ENCODE results near the gene KLF2. TPM values are rescaled to one million over a fixed set of nuclear protein-coding genes. Genes with fewer than 3 reads are reported as not detected.

KLF2 gene
- total RNA-seq, 1 experiment from 2014 or later: 0.22 TPM

GRCh38 chr19:16327911-16328823, 3.5 kb downstream of the KLF2 start:
- H4K20me1 ChIP-seq (ENCODE audit: insufficient read depth, low read depth, low read length): peaks cover 10% of the 10 kb centered on the region; the same call in 1 of the 2 replicates
- DNase-seq: peak; percentile 67
- H3K36me3 ChIP-seq (ENCODE audit: insufficient read depth, low read length): no peaks in the 10 kb centered on the region
- no peaks in the 10 kb centered on the region for H3K79me2 ChIP-seq (ENCODE audit: low read length)
- no peaks in the 10 kb centered on the region for H3K9me3 ChIP-seq (ENCODE audit: low read length)
- H3K9me2 ChIP-seq (replicated peaks; ENCODE audit: insufficient read depth, low read length): no peaks in the 10 kb centered on the region
- peak overlapping the region; percentile 48 for H3K4me2 ChIP-seq (ENCODE audit: low read depth, low read length, poor library complexity, severe bottlenecking)
- H3K27ac ChIP-seq (ENCODE audit: low read length): no peak overlapping the region
- H3K27me3 ChIP-seq (ENCODE audit: low read length): no peaks in the 10 kb centered on the region
- H2AFZ ChIP-seq (ENCODE audit: low read length): no peak overlapping the region
- peaks cover 33% of the 10 kb centered on the region for H3K4me1 ChIP-seq (ENCODE audit: low read length)
- no peak overlapping the region for H3K9ac ChIP-seq (ENCODE audit: low read length)
- H3K4me3 ChIP-seq (ENCODE audit: low read length): peak overlapping the region; percentile 22; the same call in 1 of the 2 replicates

DNA sequence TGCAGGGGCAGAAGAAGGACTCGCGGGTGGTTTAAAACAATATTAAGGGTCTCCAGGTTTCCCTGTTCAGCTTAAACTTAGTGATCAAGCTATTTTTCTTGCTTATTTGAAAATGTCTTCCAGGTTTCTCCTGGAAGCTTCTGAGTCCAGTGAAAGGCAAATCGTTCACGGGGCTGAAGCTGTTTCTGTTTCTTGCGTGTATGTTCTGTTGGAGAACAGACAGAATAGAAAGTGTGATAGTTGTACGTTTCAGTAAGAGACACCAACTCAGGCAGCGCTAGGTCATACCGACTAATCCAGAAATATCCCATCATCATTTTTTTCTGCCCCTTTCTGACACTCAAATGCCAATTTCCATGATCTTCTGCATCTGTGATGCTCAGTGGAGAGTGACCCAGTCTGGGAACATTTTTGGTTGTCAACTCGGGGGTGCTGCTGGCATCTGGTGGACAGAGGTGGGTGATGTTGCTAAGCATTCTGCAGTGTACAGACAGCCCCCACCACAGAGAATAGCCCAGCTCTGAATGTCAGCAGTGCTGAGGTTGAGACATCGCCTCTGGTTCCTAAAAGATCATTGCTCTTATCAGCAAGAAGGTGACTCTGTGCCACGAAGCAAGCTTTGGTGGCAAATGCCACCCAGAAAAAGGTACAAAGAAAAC, 4.3 kb downstream of the KLF2 start:
- Histone ChIP-seq H3K4me3 (ENCODE audit: low read length) (no peak overlapping the region; the same call in 1 of the 2 replicates), H3K27ac (ENCODE audit: low read length) (no peak overlapping the region), H3K9ac (ENCODE audit: low read length) (no peak overlapping the region), H3K4me1 (ENCODE audit: low read length) (peaks cover 33% of the 10 kb centered on the region), H3K9me2 (replicated peaks; ENCODE audit: insufficient read depth, low read length) (no peaks in the 10 kb centered on the region), H3K79me2 (ENCODE audit: low read length) (no peaks in the 10 kb centered on the region), H3K4me2 (ENCODE audit: low read depth, low read length, poor library complexity, severe bottlenecking) (peak overlapping the region; percentile 48), H2AFZ (ENCODE audit: low read length) (no peak overlapping the region), H3K36me3 (ENCODE audit: insufficient read depth, low read length) (no peaks in the 10 kb centered on the region), H3K27me3 (ENCODE audit: low read length) (no peaks in the 10 kb centered on the region), H4K20me1 (ENCODE audit: insufficient read depth, low read depth, low read length) (peaks cover 10% of the 10 kb centered on the region; the same call in 1 of the 2 replicates), H3K9me3 (ENCODE audit: low read length) (no peaks in the 10 kb centered on the region)
- no peak for DNase-seq

DNA sequence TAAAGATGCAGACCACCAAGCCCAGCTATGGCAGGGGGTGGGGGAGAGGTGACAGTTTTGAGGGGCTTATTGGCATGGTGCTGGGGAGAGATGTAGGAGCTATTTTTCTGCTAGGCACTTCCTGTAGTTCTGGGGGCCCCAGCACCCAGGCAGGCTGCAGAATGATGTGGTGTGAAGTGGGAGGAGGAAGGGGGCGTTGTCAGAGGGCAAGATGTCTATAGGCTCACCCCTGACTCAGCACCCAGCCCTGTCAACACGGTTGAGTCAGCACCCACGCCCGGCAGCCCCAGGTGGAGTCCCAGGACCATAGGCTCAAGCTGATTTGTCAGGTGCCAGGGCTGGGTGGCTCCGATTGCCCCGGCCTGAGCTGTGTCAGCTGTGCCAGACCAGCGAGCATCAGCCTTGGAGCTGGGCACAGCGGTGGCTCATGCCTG, 5.8 kb downstream of the KLF2 start:
- Histone ChIP-seq H3K4me3 (ENCODE audit: low read length) (no peak overlapping the region), H3K27ac (ENCODE audit: low read length) (no peak overlapping the region), H3K4me2 (ENCODE audit: low read depth, low read length, poor library complexity, severe bottlenecking) (no peak overlapping the region), H2AFZ (ENCODE audit: low read length) (no peak overlapping the region), H3K9me2 (replicated peaks; ENCODE audit: insufficient read depth, low read length) (no peaks in the 10 kb centered on the region), H3K36me3 (ENCODE audit: insufficient read depth, low read length) (no peaks in the 10 kb centered on the region), H3K27me3 (ENCODE audit: low read length) (no peaks in the 10 kb centered on the region), H3K79me2 (ENCODE audit: low read length) (no peaks in the 10 kb centered on the region), H3K9me3 (ENCODE audit: low read length) (no peaks in the 10 kb centered on the region), H4K20me1 (ENCODE audit: insufficient read depth, low read depth, low read length) (peaks cover 10% of the 10 kb centered on the region; the same call in 1 of the 2 replicates), H3K4me1 (ENCODE audit: low read length) (peaks cover 24% of the 10 kb centered on the region), H3K9ac (ENCODE audit: low read length) (no peak overlapping the region)
- peak; percentile 62 for DNase-seq

GRCh38 chr19:16330806-16331690, 6.4 kb downstream of the KLF2 start:
- H4K20me1 ChIP-seq (ENCODE audit: insufficient read depth, low read depth, low read length): peaks cover 10% of the 10 kb centered on the region; the same call in 1 of the 2 replicates
- no peaks in the 10 kb centered on the region for H3K9me2 ChIP-seq (replicated peaks; ENCODE audit: insufficient read depth, low read length)
- no peak for DNase-seq
- no peak overlapping the region for H2AFZ ChIP-seq (ENCODE audit: low read length)
- no peak overlapping the region for H3K4me2 ChIP-seq (ENCODE audit: low read depth, low read length, poor library complexity, severe bottlenecking)
- no peaks in the 10 kb centered on the region for H3K27me3 ChIP-seq (ENCODE audit: low read length)
- H3K36me3 ChIP-seq (ENCODE audit: insufficient read depth, low read length): no peaks in the 10 kb centered on the region
- no peak overlapping the region for H3K27ac ChIP-seq (ENCODE audit: low read length)
- no peak overlapping the region for H3K4me3 ChIP-seq (ENCODE audit: low read length)
- peaks cover 24% of the 10 kb centered on the region for H3K4me1 ChIP-seq (ENCODE audit: low read length)
- no peak overlapping the region for H3K9ac ChIP-seq (ENCODE audit: low read length)
- H3K79me2 ChIP-seq (ENCODE audit: low read length): no peaks in the 10 kb centered on the region
- H3K9me3 ChIP-seq (ENCODE audit: low read length): no peaks in the 10 kb centered on the region

- H3K9ac ChIP-seq (ENCODE audit: low read length): no peak overlapping the region
- H3K9me2 ChIP-seq (replicated peaks; ENCODE audit: insufficient read depth, low read length): no peaks in the 10 kb centered on the region
- H3K4me1 ChIP-seq (ENCODE audit: low read length): peaks cover 9% of the 10 kb centered on the region
- no peak overlapping the region for H3K4me2 ChIP-seq (ENCODE audit: low read depth, low read length, poor library complexity, severe bottlenecking)
- no peak for DNase-seq
- no peak overlapping the region for H2AFZ ChIP-seq (ENCODE audit: low read length)
- H4K20me1 ChIP-seq (ENCODE audit: insufficient read depth, low read depth, low read length): 0 out of 2 replicates have a peak, but pooled peaks cover 2% of the 10 kb centered on the region
- no peaks in the 10 kb centered on the region for H3K79me2 ChIP-seq (ENCODE audit: low read length)
- H3K27ac ChIP-seq (ENCODE audit: low read length): no peak overlapping the region
- no peaks in the 10 kb centered on the region for H3K27me3 ChIP-seq (ENCODE audit: low read length)
- no peak overlapping the region for H3K4me3 ChIP-seq (ENCODE audit: low read length)
- H3K9me3 ChIP-seq (ENCODE audit: low read length): no peaks in the 10 kb centered on the region
- H3K36me3 ChIP-seq (ENCODE audit: insufficient read depth, low read length): no peaks in the 10 kb centered on the region
Measured at GRCh38 chr19:16333001-16333586, 8.5 kb downstream of the KLF2 start.

DNA sequence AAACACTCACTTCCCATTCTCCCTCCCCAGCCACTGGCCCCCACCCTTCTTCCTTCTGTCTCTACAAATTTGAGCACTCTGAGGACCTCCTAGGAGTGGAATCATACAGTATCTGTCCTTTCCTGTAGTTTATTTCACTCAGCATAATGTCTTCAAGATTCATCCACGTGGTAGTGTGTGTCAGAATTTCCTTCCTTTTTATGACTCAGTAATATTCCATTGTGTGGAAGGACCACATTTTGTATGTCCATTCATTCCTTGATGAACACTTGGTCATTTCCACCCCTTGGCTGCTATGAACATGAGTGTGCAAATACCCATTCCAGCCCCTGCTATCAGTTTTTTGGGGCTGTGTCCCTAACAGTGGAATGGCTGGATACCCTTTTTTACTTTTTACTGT, 9.8 kb downstream of the KLF2 start:
- no peak overlapping the region for H2AFZ ChIP-seq (ENCODE audit: low read length)
- H3K4me2 ChIP-seq (ENCODE audit: low read depth, low read length, poor library complexity, severe bottlenecking): no peak overlapping the region
- 0 out of 2 replicates have a peak, but pooled peaks cover 2% of the 10 kb centered on the region for H4K20me1 ChIP-seq (ENCODE audit: insufficient read depth, low read depth, low read length)
- no peaks in the 10 kb centered on the region for H3K4me1 ChIP-seq (ENCODE audit: low read length)
- no peaks in the 10 kb centered on the region for H3K9me3 ChIP-seq (ENCODE audit: low read length)
- H3K9me2 ChIP-seq (replicated peaks; ENCODE audit: insufficient read depth, low read length): no peaks in the 10 kb centered on the region
- H3K27ac ChIP-seq (ENCODE audit: low read length): no peak overlapping the region
- H3K4me3 ChIP-seq (ENCODE audit: low read length): no peak overlapping the region
- no peak for DNase-seq
- no peak overlapping the region for H3K9ac ChIP-seq (ENCODE audit: low read length)
- H3K27me3 ChIP-seq (ENCODE audit: low read length): no peaks in the 10 kb centered on the region
- no peaks in the 10 kb centered on the region for H3K79me2 ChIP-seq (ENCODE audit: low read length)
- H3K36me3 ChIP-seq (ENCODE audit: insufficient read depth, low read length): no peaks in the 10 kb centered on the region

- Histone ChIP-seq H3K4me2 (ENCODE audit: low read depth, low read length, poor library complexity, severe bottlenecking) (no peak overlapping the region), H3K27ac (ENCODE audit: low read length) (no peak overlapping the region), H4K20me1 (ENCODE audit: insufficient read depth, low read depth, low read length) (0 out of 2 replicates have a peak, but pooled peaks cover 4% of the 10 kb centered on the region), H3K4me3 (ENCODE audit: low read length) (no peak overlapping the region), H2AFZ (ENCODE audit: low read length) (no peak overlapping the region), H3K9me3 (ENCODE audit: low read length) (no peaks in the 10 kb centered on the region), H3K9me2 (replicated peaks; ENCODE audit: insufficient read depth, low read length) (no peaks in the 10 kb centered on the region), H3K36me3 (ENCODE audit: insufficient read depth, low read length) (no peaks in the 10 kb centered on the region), H3K27me3 (ENCODE audit: low read length) (no peaks in the 10 kb centered on the region), H3K4me1 (ENCODE audit: low read length) (no peaks in the 10 kb centered on the region), H3K79me2 (ENCODE audit: low read length) (no peaks in the 10 kb centered on the region), H3K9ac (ENCODE audit: low read length) (no peak overlapping the region)
- DNase-seq: no peak
Measured at GRCh38 chr19:16335226-16335625, 10.6 kb downstream of the KLF2 start.
